HepG2 (cell line): Measurements from ENCODE around the gene MRPS11. TPM values are rescaled to one million over a fixed set of nuclear protein-coding genes. Genes with fewer than 3 reads are reported as not detected.
A peak's percentile ranks its signal among the peaks of the same experiment; 100 is the strongest.

ENCODE experiments used
- AGO2 ChIP-seq: fragments of 200-400 bp; formaldehyde crosslinking; optimal IDR thresholded peaks from 2 replicates; pipeline ENCODE3; 2017; ENCODE audit warnings: mild to moderate bottlenecking, low read depth, low read length, moderate library complexity
- AKAP8 ChIP-seq: sonication (generic); formaldehyde crosslinking; IDR thresholded peaks from 2 replicates; pipeline ENCODE4 v1.5.1; 2020; ENCODE audit warnings: mild to moderate bottlenecking, missing genetic modification reagents
- KDM2A ChIP-seq: sonication (generic); formaldehyde crosslinking; IDR thresholded peaks from 2 replicates; pipeline ENCODE4 v1.4.0; 2020; ENCODE audit warnings: low read depth, missing genetic modification reagents, borderline replicate concordance
- PITX1 ChIP-seq: sonication (generic); formaldehyde crosslinking; IDR thresholded peaks from 2 replicates; pipeline ENCODE4 v1.5.1; 2020; ENCODE audit warnings: mild to moderate bottlenecking, missing genetic modification reagents
- POLR2A ChIP-seq, 2 experiments: IDR thresholded peaks; 2 replicates each; pipeline ENCODE4 v1.6.1; 2011; ENCODE audit warnings: low read depth in 2 of 2, low read length in 2 of 2, mild to moderate bottlenecking in 1 of 2, moderate library complexity in 1 of 2; ENCODE audit not compliant: insufficient read depth in 1 of 2
- TBX2 ChIP-seq: sonication (generic); formaldehyde crosslinking; IDR thresholded peaks from 2 replicates; pipeline ENCODE4 v1.5.0; 2020; ENCODE audit warnings: missing genetic modification reagents, mild to moderate bottlenecking, borderline replicate concordance
- TEAD3 ChIP-seq: optimal IDR thresholded peaks from 2 replicates; pipeline ENCODE3; 2016; ENCODE audit warnings: borderline replicate concordance
- ZBTB21 ChIP-seq: sonication (generic); formaldehyde crosslinking; IDR thresholded peaks from 2 replicates; pipeline ENCODE4 v1.4.0; 2020; ENCODE audit warnings: missing genetic modification reagents
- ZFP91 ChIP-seq: sonication (generic); formaldehyde crosslinking; IDR thresholded peaks from 2 replicates; pipeline ENCODE4 v1.9.0; 2022; ENCODE audit warnings: missing genetic modification reagents, mild to moderate bottlenecking, borderline replicate concordance
- ZNF501 ChIP-seq: sonication (generic); formaldehyde crosslinking; IDR thresholded peaks from 2 replicates; pipeline ENCODE4 v1.5.1; 2020; ENCODE audit warnings: mild to moderate bottlenecking, moderate library complexity, missing genetic modification reagents
- ZNF781 ChIP-seq: sonication (generic); formaldehyde crosslinking; IDR thresholded peaks from 2 replicates; pipeline ENCODE4 v1.5.1; 2020; ENCODE audit warnings: borderline replicate concordance, mild to moderate bottlenecking, missing genetic modification reagents; ENCODE audit errors: not compliant biosample characterization
- polyA plus RNA-seq, 8 experiments: library from polyadenylated mRNA; depleted of rRNA in 3 of 8; stranded (reverse) in 7 of 8; unstranded in 1 of 8; fragments of >200 nt; fragmentation: Illumina TruSeq in 4 of 8; extraction: Trizol in 4 of 8; gene quantifications; 2 replicates each; pipeline versions ENCODE4 v1.2.1 to v1.2.3, GENCODE V29; 2011 to 2016; ENCODE audit warnings: low read depth in 4 of 8, missing spikeins in 1 of 8, mixed read lengths in 1 of 8; ENCODE audit not compliant: insufficient read depth in 1 of 8
- total RNA-seq, 5 experiments: library from RNA; depleted of rRNA; stranded (reverse); fragments of >200 nt; fragmentation: Illumina TruSeq; extraction: Trizol; gene quantifications; 2 replicates each; pipeline ENCODE4 v1.2.3, GENCODE V29; 2016; ENCODE audit warnings: low read depth in 1 of 5
- TF ChIP-seq, protein P1 (sequence below): sonication (generic); formaldehyde crosslinking; IDR thresholded peaks from 2 replicates; pipeline ENCODE4 v1.8.0; 2022; ENCODE audit warnings: mild to moderate bottlenecking, missing genetic modification reagents, moderate library complexity
- TF ChIP-seq, protein P2 (sequence below): sonication (generic); formaldehyde crosslinking; IDR thresholded peaks from 2 replicates; pipeline ENCODE4 v1.5.1; 2020; ENCODE audit warnings: mild to moderate bottlenecking, moderate library complexity, missing genetic modification reagents

MRPS11 gene
- total and polyA plus RNA-seq, 2 of the 13 experiments (the other 11 are each of a cell fraction or from before 2014, with no cell fraction given) = 50.1 to 72.7 TPM

DNA sequence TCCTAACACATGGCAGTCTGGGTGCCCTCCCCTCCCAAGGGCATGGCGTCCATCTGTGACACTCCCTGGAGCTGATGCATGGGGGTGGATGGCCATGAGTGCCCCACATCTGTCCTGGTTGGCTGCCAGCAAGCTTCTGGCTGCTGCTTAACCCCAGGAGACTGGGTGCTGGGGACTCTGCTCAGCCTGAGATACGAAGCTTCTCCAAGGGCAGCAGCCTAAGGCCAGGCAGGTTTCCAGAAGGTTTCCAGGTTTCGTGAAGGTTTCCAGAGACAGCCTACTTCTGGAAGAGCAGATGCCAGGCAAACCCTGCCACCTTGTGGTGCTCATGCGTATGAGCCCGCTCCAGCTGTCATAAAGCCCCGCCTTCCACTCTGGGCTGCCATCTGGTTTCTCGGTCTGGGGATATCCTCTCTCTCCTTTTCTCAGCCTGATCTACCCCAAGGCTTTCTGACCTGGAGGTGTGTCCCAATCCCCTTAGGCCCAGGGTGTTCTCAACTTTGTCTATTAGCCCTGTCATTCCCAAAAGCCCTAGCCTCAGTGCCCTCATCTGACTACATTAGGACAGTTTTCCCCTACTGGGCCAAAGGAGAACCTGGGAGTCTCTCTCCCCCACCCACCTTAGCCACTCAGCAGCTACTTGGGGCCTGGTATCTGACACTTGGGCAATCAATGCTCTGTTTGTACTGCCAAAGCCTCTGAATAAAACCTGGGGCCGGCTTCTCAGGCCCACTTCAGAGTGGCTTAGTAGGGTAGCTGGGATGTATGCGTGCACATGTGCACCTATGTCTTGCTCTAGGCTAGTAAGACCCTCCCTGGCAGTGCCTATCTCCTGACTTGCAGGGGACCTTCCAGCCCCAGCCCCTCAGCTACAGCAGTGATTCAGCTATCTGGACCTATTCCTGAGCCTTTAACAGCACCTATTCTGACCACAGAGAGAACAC is 12.4 kb upstream of the MRPS11 start (continued):
- peak; percentile 29; the same call in 1 of the 2 replicates for TF ChIP-seq ZFP91 (CRISPR knock-in tag)
- peak; percentile 58; the same call in 1 of the 2 replicates for TF ChIP-seq ZNF501 (CRISPR knock-in tag)
- no peak for TF ChIP-seq PITX1 (CRISPR knock-in tag)
- peak in 1 of 2 experiments; percentile 30; a peak in 1 of 4 replicates for TF ChIP-seq POLR2A (IDR thresholded peaks at IDR 0.05; ENCODE audit: insufficient read depth in 1 of 2, low read depth in 2 of 2, low read length in 2 of 2)
- peak; percentile 18; the same call in 1 of the 2 replicates for TF ChIP-seq TBX2
- TF ChIP-seq, protein P1, sequence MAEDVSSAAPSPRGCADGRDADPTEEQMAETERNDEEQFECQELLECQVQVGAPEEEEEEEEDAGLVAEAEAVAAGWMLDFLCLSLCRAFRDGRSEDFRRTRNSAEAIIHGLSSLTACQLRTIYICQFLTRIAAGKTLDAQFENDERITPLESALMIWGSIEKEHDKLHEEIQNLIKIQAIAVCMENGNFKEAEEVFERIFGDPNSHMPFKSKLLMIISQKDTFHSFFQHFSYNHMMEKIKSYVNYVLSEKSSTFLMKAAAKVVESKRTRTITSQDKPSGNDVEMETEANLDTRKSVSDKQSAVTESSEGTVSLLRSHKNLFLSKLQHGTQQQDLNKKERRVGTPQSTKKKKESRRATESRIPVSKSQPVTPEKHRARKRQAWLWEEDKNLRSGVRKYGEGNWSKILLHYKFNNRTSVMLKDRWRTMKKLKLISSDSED (CRISPR knock-in tag) = no peak
- TF ChIP-seq ZNF781 (CRISPR knock-in tag) = no peak
- TF ChIP-seq TEAD3 (CRISPR knock-in tag) = peak; percentile 32
- TF ChIP-seq ZBTB21 = no peak
- peak; percentile 40; the same call in 1 of the 2 replicates for TF ChIP-seq KDM2A (CRISPR knock-in tag)
- TF ChIP-seq, protein P2, sequence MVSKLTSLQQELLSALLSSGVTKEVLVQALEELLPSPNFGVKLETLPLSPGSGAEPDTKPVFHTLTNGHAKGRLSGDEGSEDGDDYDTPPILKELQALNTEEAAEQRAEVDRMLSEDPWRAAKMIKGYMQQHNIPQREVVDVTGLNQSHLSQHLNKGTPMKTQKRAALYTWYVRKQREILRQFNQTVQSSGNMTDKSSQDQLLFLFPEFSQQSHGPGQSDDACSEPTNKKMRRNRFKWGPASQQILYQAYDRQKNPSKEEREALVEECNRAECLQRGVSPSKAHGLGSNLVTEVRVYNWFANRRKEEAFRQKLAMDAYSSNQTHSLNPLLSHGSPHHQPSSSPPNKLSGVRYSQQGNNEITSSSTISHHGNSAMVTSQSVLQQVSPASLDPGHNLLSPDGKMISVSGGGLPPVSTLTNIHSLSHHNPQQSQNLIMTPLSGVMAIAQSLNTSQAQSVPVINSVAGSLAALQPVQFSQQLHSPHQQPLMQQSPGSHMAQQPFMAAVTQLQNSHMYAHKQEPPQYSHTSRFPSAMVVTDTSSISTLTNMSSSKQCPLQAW (CRISPR knock-in tag) = peak; percentile 37; the same call in 1 of the 2 replicates
- peak; percentile 37 for TF ChIP-seq AGO2
- peak; percentile 48; the same call in 1 of the 2 replicates for TF ChIP-seq AKAP8 (CRISPR knock-in tag)
